Measurements from ENCODE around the gene IL17RE. TPM values are rescaled to one million over a fixed set of nuclear protein-coding genes. Genes with fewer than 3 reads are reported as not detected.

The IL17RE gene
- total and polyA plus RNA-seq, 7 donors: 0.07 to 1.1 (median 0.75) TPM

GRCh38 chr3:9951962-9952805 lies 49.5 kb downstream of the IL17RE start, which contains the start of gene PRRT3:
Gene PRRT3 (minus strand): TSS chr3:9952408. CDS start chr3:9950115, 2,293 bp downstream.
- no peak for TF ChIP-seq CTCF (IDR thresholded peaks at IDR 0.05)

DNA sequence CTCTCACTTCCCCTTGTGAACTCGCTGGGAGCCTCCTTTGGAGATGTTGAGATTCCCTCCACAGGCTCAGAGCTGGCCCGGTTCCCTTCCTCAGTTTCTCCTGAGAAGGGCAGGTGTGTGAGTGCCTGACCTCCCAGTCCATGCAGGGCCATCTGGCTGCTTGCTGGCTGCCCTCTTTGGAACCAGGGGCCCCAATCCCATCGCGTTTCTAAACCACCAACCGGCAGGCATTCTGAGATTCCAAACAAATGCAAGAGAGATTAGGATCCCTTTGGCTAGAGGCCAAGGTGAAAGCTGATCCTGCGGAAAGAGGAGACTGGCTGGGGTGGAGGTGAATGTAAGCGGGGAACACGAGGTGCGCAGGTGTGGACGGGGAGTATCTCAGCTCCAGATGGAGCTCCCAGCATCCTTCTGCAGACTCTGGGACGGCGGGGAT lies 52.4 kb downstream of the IL17RE start:
- Histone ChIP-seq H3K9me3 (no peaks in the 10 kb centered on the region), H3K4me1 (peaks cover 19% of the 10 kb centered on the region), H3K36me3 (ENCODE audit: insufficient read depth in 1 of 2, low read depth in 1 of 2) (peaks cover 0 to 24% of the 10 kb centered on the region in 2 donors), H3K27ac (peak overlapping the region; percentile 75), H3K27me3 (ENCODE audit: insufficient read depth in 3 of 3, low read length in 2 of 3) (no peaks in the 10 kb centered on the region), H3K4me3 (no peak overlapping the region)
- ATAC-seq: no peak
- 32 to 36% (median 35%) methylated on average over 12 of the region's 12 CpGs for WGBS, 3 donors
- no peak for DNase-seq
- TF ChIP-seq CTCF (IDR thresholded peaks at IDR 0.05): no peak
- intact Hi-C loops (cut with DNase I): no loop called here

More at GRCh38 chr3:9951962-9952805, 49.5 kb downstream of the IL17RE start, which contains the start of gene PRRT3:
- ATAC-seq: peak; percentile 42 to 49 (median 42)
- Histone ChIP-seq H3K27ac (no peak within 1 kb of the TSS), H3K4me3 (peak within 1 kb of the TSS; percentile 64), H3K4me1 (peaks cover 19% of the 10 kb centered on the region), H3K36me3 (ENCODE audit: insufficient read depth in 1 of 2, low read depth in 1 of 2) (peaks cover 0 to 24% of the 10 kb centered on the region in 2 donors), H3K9me3 (no peaks in the 10 kb centered on the region), H3K27me3 (ENCODE audit: insufficient read depth in 3 of 3, low read length in 2 of 3) (no peaks in the 10 kb centered on the region)
- intact Hi-C loops (cut with DNase I): no loop called here
- DNase-seq: peak in 1 of 2 donors; percentile 69
- 2 to 4% (median 4%) methylated on average over 32 to 52 of the region's 52 CpGs for WGBS, 3 donors

GRCh38 chr3:9955611-9956352 lies 53.1 kb downstream of the IL17RE start:
- Histone ChIP-seq H3K27ac (peak overlapping the region; percentile 75), H3K4me1 (peaks cover 19% of the 10 kb centered on the region), H3K9me3 (no peaks in the 10 kb centered on the region), H3K27me3 (ENCODE audit: insufficient read depth in 3 of 3, low read length in 2 of 3) (no peaks in the 10 kb centered on the region), H3K36me3 (ENCODE audit: insufficient read depth in 1 of 2, low read depth in 1 of 2) (peaks cover 0 to 29% of the 10 kb centered on the region in 2 donors), H3K4me3 (no peak overlapping the region)
- ATAC-seq (peak; percentile 55 to 68 (median 62)), DNase-seq (no peak)
- intact Hi-C loops (cut with DNase I): no loop called here
- 52 to 63% (median 58%) methylated on average over 5 of the region's 5 CpGs for WGBS, 3 donors
- no peak for TF ChIP-seq CTCF (IDR thresholded peaks at IDR 0.05)

GRCh38 chr3:9957214-9957613 lies 54.6 kb downstream of the IL17RE start:
- no peak overlapping the region for H3K4me3 ChIP-seq
- intact Hi-C loops (cut with DNase I): no loop called here
- WGBS, 3 donors: 55 to 64% (median 61%) methylated on average over 5 of the region's 5 CpGs
- TF ChIP-seq CTCF (IDR thresholded peaks at IDR 0.05): no peak
- no peaks in the 10 kb centered on the region for H3K9me3 ChIP-seq
- peaks cover 18% of the 10 kb centered on the region for H3K4me1 ChIP-seq
- no peaks in the 10 kb centered on the region for H3K27me3 ChIP-seq (ENCODE audit: insufficient read depth in 3 of 3, low read length in 2 of 3)
- H3K27ac ChIP-seq: no peak overlapping the region
- ATAC-seq (no peak), DNase-seq (no peak)
- H3K36me3 ChIP-seq (ENCODE audit: insufficient read depth in 1 of 2, low read depth in 1 of 2): peaks cover 3 to 43% of the 10 kb centered on the region in 2 donors

All from psoas muscle (tissue), 8 donors.